H1 (cell line): Measurements from ENCODE around the gene TBC1D7. TPM values are rescaled to one million over a fixed set of nuclear protein-coding genes. Genes with fewer than 3 reads are reported as not detected.

ENCODE experiments used
- CTCF ChIA-PET: fragments of 300-600 bp; sonication (Branson Sonifier 250); formaldehyde crosslinking; loops from one replicate; lab custom pipeline; 2021; ENCODE audit not compliant: partially characterized antibody; lab: Charles Lee
- POLR2A ChIA-PET: fragments of 300-600 bp; sonication (Branson Sonifier 250); formaldehyde crosslinking; loops from one replicate; lab custom pipeline; 2021; ENCODE audit warnings: inconsistent platforms; ENCODE audit not compliant: partially characterized antibody; lab: Charles Lee
- DNase-seq, 2 experiments: peaks; one replicate each; pipeline versions ENCODE4 v3.0.0 to v3.0.0-alpha.2; 2010 to 2022; ENCODE audit warnings: low spot score in 2 of 2, low read depth in 1 of 2, mixed read lengths in 1 of 2
- FAIRE-seq: peaks from 2 replicates; lab custom pipeline; 2011; peaks lifted over from hg19 to GRCh38; lab: Jason Lieb, UNC
- H2AFZ ChIP-seq: 2 replicates; pipeline ENCODE4 v1.8.1; 2012; ENCODE audit warnings: low read length, inconsistent platforms
- H2AK5ac ChIP-seq: 2 replicates; pipeline ENCODE4 v1.6.1; 2013; ENCODE audit warnings: low read depth, low read length
- H2BK120ac ChIP-seq: replicated peaks from 2 replicates; pipeline ENCODE3; 2013; ENCODE audit warnings: low read depth, low read length, inconsistent platforms
- H2BK12ac ChIP-seq: 2 replicates; pipeline ENCODE4 v1.6.1; 2013; ENCODE audit warnings: low read depth, low read length
- H2BK15ac ChIP-seq: 2 replicates; pipeline ENCODE4 v1.6.1; 2013; ENCODE audit warnings: low read length
- H2BK20ac ChIP-seq: 2 replicates; pipeline ENCODE4 v1.6.1; 2013; ENCODE audit warnings: low read length
- H2BK5ac ChIP-seq: 2 replicates; pipeline ENCODE4 v1.6.1; 2013; ENCODE audit warnings: low read depth, low read length
- H3K14ac ChIP-seq: 2 replicates; pipeline ENCODE4 v1.6.1; 2013; ENCODE audit warnings: inconsistent platforms; ENCODE audit not compliant: insufficient read length
- H3K18ac ChIP-seq: 2 replicates; pipeline ENCODE4 v1.6.1; 2013; ENCODE audit warnings: low read length; ENCODE audit errors: extremely low read depth
- H3K23ac ChIP-seq: 2 replicates; pipeline ENCODE4 v1.6.1; 2013; ENCODE audit warnings: inconsistent platforms; ENCODE audit not compliant: insufficient read length
- H3K23me2 ChIP-seq: 2 replicates; pipeline ENCODE4 v1.6.1; 2013; ENCODE audit warnings: low read depth, low read length
- H3K27ac ChIP-seq: 2 replicates; pipeline ENCODE4 v1.6.1; 2011; ENCODE audit warnings: low read depth, low read length, inconsistent platforms
- H3K27me3 ChIP-seq, 4 experiments: replicated peaks in 1 of 4; 1 replicate in 1 of 4; 2 replicates in 3 of 4; pipeline versions ENCODE4 v1.6.1 to v1.8.1; 2011 to 2013; ENCODE audit warnings: low read length in 3 of 4, mild to moderate bottlenecking in 3 of 4, inconsistent platforms in 2 of 4, mixed read lengths in 2 of 4, moderate library complexity in 1 of 4; ENCODE audit not compliant: control insufficient read depth in 3 of 4, insufficient read depth in 3 of 4; ENCODE audit errors: extremely low read depth in 1 of 4
- H3K36me3 ChIP-seq, 4 experiments: 2 replicates each; pipeline versions ENCODE4 v1.6.1 to v1.8.1; 2011 to 2013; ENCODE audit warnings: mild to moderate bottlenecking in 4 of 4, low read length in 3 of 4, moderate library complexity in 2 of 4, control low read depth in 1 of 4, inconsistent platforms in 1 of 4; ENCODE audit not compliant: insufficient read depth in 4 of 4, control insufficient read depth in 2 of 4
- H3K4ac ChIP-seq: replicated peaks from 2 replicates; pipeline ENCODE3; 2013; ENCODE audit warnings: low read length, low read depth, mixed read lengths, inconsistent platforms; ENCODE audit not compliant: insufficient read length
- H3K4me1 ChIP-seq, 4 experiments: replicated peaks in 1 of 4; 1 replicate in 1 of 4; 2 replicates in 3 of 4; pipeline versions ENCODE4 v1.6.1 to v1.8.1; 2011 to 2013; ENCODE audit warnings: low read length in 3 of 4, inconsistent platforms in 2 of 4, mixed read lengths in 1 of 4; ENCODE audit not compliant: insufficient read depth in 4 of 4, control insufficient read depth in 3 of 4
- H3K4me2 ChIP-seq, 2 experiments: 2 replicates each; pipeline versions ENCODE4 v1.6.1 to v1.8.1; 2011 to 2013; ENCODE audit warnings: low read depth in 2 of 2, low read length in 2 of 2, control low read depth in 1 of 2, inconsistent platforms in 1 of 2, mild to moderate bottlenecking in 1 of 2; ENCODE audit not compliant: insufficient read depth in 1 of 2
- H3K4me3 ChIP-seq, 4 experiments: fragments of 200-600, 300-600 bp in 1 of 4; sonication (generic), shearing (Covaris generic), sonication (Bioruptor Twin) in 1 of 4; 2 replicates each; pipeline versions ENCODE4 v1.5.1 to v1.8.1; 2011 to 2016; ENCODE audit warnings: low read length in 4 of 4, low read depth in 3 of 4, control low read depth in 2 of 4, inconsistent platforms in 2 of 4, mild to moderate bottlenecking in 2 of 4, mixed read lengths in 1 of 4, moderate library complexity in 1 of 4; ENCODE audit not compliant: insufficient read depth in 2 of 4; ENCODE audit errors: extremely low read depth in 1 of 4
- H3K56ac ChIP-seq: replicated peaks from 2 replicates; pipeline ENCODE3; 2013; ENCODE audit warnings: low read depth, mild to moderate bottlenecking, mixed read lengths, low read length, inconsistent platforms; ENCODE audit not compliant: insufficient read length
- H3K79me1 ChIP-seq: 2 replicates; pipeline ENCODE4 v1.6.1; 2013; ENCODE audit warnings: low read depth, low read length, control low read depth
- H3K79me2 ChIP-seq, 2 experiments: 2 replicates each; pipeline versions ENCODE4 v1.6.1 to v1.8.1; 2012 to 2013; ENCODE audit warnings: low read length in 2 of 2, mild to moderate bottlenecking in 2 of 2, inconsistent platforms in 1 of 2; ENCODE audit not compliant: insufficient read depth in 2 of 2, control insufficient read depth in 1 of 2
- H3K9ac ChIP-seq, 4 experiments: replicated peaks in 1 of 4; 1 replicate in 1 of 4; 2 replicates in 3 of 4; pipeline versions ENCODE4 v1.6.1 to v1.8.1; 2011 to 2013; ENCODE audit warnings: low read depth in 3 of 4, low read length in 3 of 4, control low read depth in 2 of 4, mild to moderate bottlenecking in 2 of 4, moderate library complexity in 2 of 4, inconsistent platforms in 1 of 4; ENCODE audit errors: extremely low read depth in 1 of 4
- H3K9me3 ChIP-seq, 2 experiments: 2 replicates each; pipeline versions ENCODE4 v1.6.1 to v1.8.1; 2012 to 2013; ENCODE audit warnings: mild to moderate bottlenecking in 2 of 2, moderate library complexity in 2 of 2, control low read depth in 1 of 2, inconsistent platforms in 1 of 2, low read depth in 1 of 2, low read length in 1 of 2, mixed read lengths in 1 of 2; ENCODE audit not compliant: insufficient read depth in 2 of 2
- H4K20me1 ChIP-seq, 2 experiments: replicated peaks in 1 of 2; 2 replicates each; pipeline versions ENCODE3 to v1.8.1; 2011 to 2013; ENCODE audit warnings: inconsistent platforms in 2 of 2, low read length in 2 of 2, mild to moderate bottlenecking in 1 of 2; ENCODE audit not compliant: insufficient read depth in 2 of 2, control insufficient read depth in 1 of 2
- H4K5ac ChIP-seq: 2 replicates; pipeline ENCODE4 v1.6.1; 2013; ENCODE audit warnings: low read length, low read depth, mixed read lengths, inconsistent platforms; ENCODE audit not compliant: insufficient read length
- H4K8ac ChIP-seq: 2 replicates; pipeline ENCODE4 v1.8.0; 2013; ENCODE audit warnings: mild to moderate bottlenecking, moderate library complexity, low read length, inconsistent platforms; ENCODE audit not compliant: insufficient read depth; ENCODE audit errors: extremely low read depth
- H4K91ac ChIP-seq: replicated peaks from 2 replicates; pipeline ENCODE3; 2013; ENCODE audit warnings: low read length, mixed read lengths, inconsistent platforms; ENCODE audit not compliant: insufficient read length
- FOSL1 ChIP-seq: IDR thresholded peaks from 2 replicates; pipeline ENCODE4 v1.6.1; 2011; ENCODE audit warnings: mild to moderate bottlenecking, low read depth, low read length, moderate library complexity; ENCODE audit not compliant: insufficient read depth
- HDAC2 ChIP-seq, 2 experiments: fragments of 300-600 bp in 1 of 2; sonication (generic) in 1 of 2; IDR thresholded peaks; 2 replicates each; pipeline ENCODE4 v1.6.1; 2011 to 2012; ENCODE audit warnings: low read depth in 2 of 2, low read length in 2 of 2, mild to moderate bottlenecking in 2 of 2, moderate library complexity in 2 of 2, borderline replicate concordance in 1 of 2, inconsistent platforms in 1 of 2
- HDAC6 ChIP-seq: IDR thresholded peaks from one replicate; pipeline ENCODE4 v1.7.1; 2012; ENCODE audit warnings: low read depth, mild to moderate bottlenecking, inconsistent platforms, low read length, moderate library complexity
- JUND ChIP-seq: IDR thresholded peaks from 2 replicates; pipeline ENCODE4 v1.6.1; 2011; ENCODE audit warnings: mild to moderate bottlenecking, improper control_type of control experiment, low read length
- KDM4A ChIP-seq: IDR thresholded peaks from one replicate; pipeline ENCODE4 v1.7.1; 2012; ENCODE audit warnings: low read depth, mild to moderate bottlenecking, moderate library complexity, low read length, inconsistent platforms; ENCODE audit not compliant: severe bottlenecking
- KDM5A ChIP-seq: fragments of 200-600 bp; IDR thresholded peaks from 2 replicates; pipeline ENCODE4 v1.7.1; 2012; ENCODE audit warnings: mild to moderate bottlenecking, low read length, inconsistent platforms, mixed read lengths
- NANOG ChIP-seq: IDR thresholded peaks from 2 replicates; pipeline ENCODE4 v1.6.1; 2011; ENCODE audit warnings: low read length, low read depth, mild to moderate bottlenecking, inconsistent platforms; ENCODE audit not compliant: insufficient read depth, poor library complexity, severe bottlenecking
- NRF1 ChIP-seq: IDR thresholded peaks from 2 replicates; pipeline ENCODE4 v1.6.1; 2011; ENCODE audit warnings: mild to moderate bottlenecking, low read depth, low read length, improper control_type of control experiment
- RXRA ChIP-seq: IDR thresholded peaks from 2 replicates; pipeline ENCODE4 v1.6.1; 2011; ENCODE audit warnings: low read depth, mild to moderate bottlenecking, low read length, moderate library complexity; ENCODE audit not compliant: insufficient read depth
- SIRT6 ChIP-seq: IDR thresholded peaks from one replicate; pipeline ENCODE4 v1.7.1; 2012; ENCODE audit warnings: low read length, inconsistent platforms
- SRF ChIP-seq: IDR thresholded peaks from 2 replicates; pipeline ENCODE4 v1.6.1; 2011; ENCODE audit warnings: mild to moderate bottlenecking, low read depth, low read length, moderate library complexity
- TBP ChIP-seq: IDR thresholded peaks from 2 replicates; pipeline ENCODE4 v1.6.1; 2011; ENCODE audit warnings: low read depth, low read length, improper control_type of control experiment
- USF2 ChIP-seq: IDR thresholded peaks from 2 replicates; pipeline ENCODE4 v1.6.1; 2011; ENCODE audit warnings: low read length, improper control_type of control experiment
- WGBS, 2 experiments: shearing (Covaris generic) in 1 of 2; methylation state at CpG; one replicate each; pipeline versions ENCODE4 v1.1.6 to v1.1.7; 2013 to 2015; ENCODE audit warnings: low lambda C conversion rate in 2 of 2, mixed read lengths in 2 of 2, inconsistent platforms in 1 of 2, low coverage in 1 of 2, missing lambda C conversion rate in 1 of 2; ENCODE audit not compliant: insufficient replicate concordance in 2 of 2, insufficient coverage in 1 of 2, insufficient read length in 1 of 2; ENCODE audit errors: extremely low coverage in 1 of 2, missing lambda C conversion rate in 1 of 2; 5-methylcytosine and 5-hydroxymethylcytosine counted together
- polyA plus RNA-seq, 7 experiments: library from polyadenylated mRNA; depleted of rRNA in 3 of 7; stranded (reverse) in 5 of 7; unstranded in 2 of 7; fragments of >200 nt in 5 of 7; fragments of 200-250 nt in 2 of 7; gene quantifications; 1 replicate in 5 of 7; 2 replicates in 1 of 7; 4 replicates in 1 of 7; pipeline versions ENCODE4 v1.2.1 to v1.2.3, GENCODE V29; 2011 to 2013; ENCODE audit warnings: missing spikeins in 2 of 7, mixed read lengths in 2 of 7
- total RNA-seq: library from RNA; stranded (reverse); fragmentation: NEBNext Ultra II Directional; extraction: Animal tissue kit (Norgen Biotek cat#: 25700); gene quantifications from 2 replicates; pipeline ENCODE4 v1.2.1, GENCODE V29; 2021

The TBC1D7 gene
- total and polyA plus RNA-seq, 2 of the 8 experiments (the other 6 are each of a cell fraction or from before 2014, with no cell fraction given) = 46.1 to 55.2 TPM

DNA sequence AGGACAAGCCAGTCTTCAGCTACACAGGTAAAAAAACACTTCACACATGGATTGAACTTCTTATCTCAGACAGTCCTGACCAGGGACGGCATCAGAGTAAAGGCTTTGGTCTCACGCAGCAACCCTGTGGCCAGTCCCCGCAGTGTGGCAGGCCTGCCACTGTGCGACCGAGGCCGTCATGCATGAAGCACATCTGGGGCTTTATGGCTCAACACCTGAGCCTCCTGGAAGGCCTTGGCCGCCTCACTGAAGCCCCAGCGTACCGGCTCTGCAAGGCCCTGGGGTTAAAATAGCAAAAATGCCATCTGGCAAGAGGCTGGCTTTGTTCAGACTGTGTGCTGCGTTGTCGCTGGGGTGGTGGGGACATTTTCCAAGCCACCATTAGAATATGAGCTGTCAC, 32.8 kb downstream of the TBC1D7 start:
- DNase-seq = peak in 1 of 2 experiments; percentile 32
- H3K14ac ChIP-seq = no peak overlapping the region
- no peak overlapping the region for H2BK20ac ChIP-seq
- H3K23me2 ChIP-seq = no peaks in the 10 kb centered on the region
- no peak overlapping the region for H3K4ac ChIP-seq
- no peak overlapping the region for H3K9ac ChIP-seq
- H3K4me1 ChIP-seq = no peaks in the 10 kb centered on the region
- no peaks in the 10 kb centered on the region for H3K27me3 ChIP-seq
- ChIA-PET CTCF (no interaction called here), POLR2A (interaction anchor here (1.8 kb wide), 1 partner anchor 10 kb away, joined by 6 read pairs; no protein-coding TSS in a partner anchor)
- H3K79me1 ChIP-seq = 0 out of 2 replicates have a peak, but pooled peaks cover 6% of the 10 kb centered on the region
- H4K20me1 ChIP-seq = peaks cover 3 to 12% of the 10 kb centered on the region in 2 experiments
- no peak overlapping the region for H4K8ac ChIP-seq
- H3K18ac ChIP-seq = no peak overlapping the region
- H2BK5ac ChIP-seq = no peak overlapping the region
- no peak for FAIRE-seq
- 95% methylated on average over 11 of the region's 11 CpGs; no CpG with 5 or more reads in 1 of the 2 experiments for WGBS, 2 experiments
- H4K5ac ChIP-seq = no peak overlapping the region
- H3K56ac ChIP-seq = no peak overlapping the region
- H3K23ac ChIP-seq = no peak overlapping the region
- no peaks in the 10 kb centered on the region for H3K79me2 ChIP-seq
- H2AK5ac ChIP-seq = no peak overlapping the region
- no peak overlapping the region for H3K4me3 ChIP-seq
- no peak overlapping the region for H4K91ac ChIP-seq
- H2BK120ac ChIP-seq = no peak overlapping the region
- no peak overlapping the region for H3K4me2 ChIP-seq
- no peak overlapping the region for H2AFZ ChIP-seq
- no peak overlapping the region for H3K27ac ChIP-seq
- no peaks in the 10 kb centered on the region for H3K9me3 ChIP-seq
- H2BK12ac ChIP-seq = no peak overlapping the region
- H3K36me3 ChIP-seq = peaks cover 11 to 41% (median 27%) of the 10 kb centered on the region in 4 experiments; a peak in 6 of 8 replicates
- no peak overlapping the region for H2BK15ac ChIP-seq
- TF ChIP-seq RXRA (no peak), HDAC6 (no peak), FOSL1 (no peak), SIRT6 (no peak), NRF1 (no peak), HDAC2 (IDR thresholded peaks at IDR 0.05; ENCODE audit: borderline replicate concordance in 1 of 2, low read depth in 2 of 2, low read length in 2 of 2) (no peak), TBP (no peak), SRF (no peak), USF2 (no peak), NANOG (no peak), JUND (no peak), KDM4A (no peak), KDM5A (no peak)
